Measurements from ENCODE around the gene BTNL9. TPM values are rescaled to one million over a fixed set of nuclear protein-coding genes. Genes with fewer than 3 reads are reported as not detected.
"Not testable (repeated sequence)": the region's sequence is repeated elsewhere in the genome, so short reads cannot be mapped to it uniquely, and the experiment has no call there.

The BTNL9 gene
- total RNA-seq, 6 donors from 2014 or later = 71.8 to 634 (median 147) TPM

DNA sequence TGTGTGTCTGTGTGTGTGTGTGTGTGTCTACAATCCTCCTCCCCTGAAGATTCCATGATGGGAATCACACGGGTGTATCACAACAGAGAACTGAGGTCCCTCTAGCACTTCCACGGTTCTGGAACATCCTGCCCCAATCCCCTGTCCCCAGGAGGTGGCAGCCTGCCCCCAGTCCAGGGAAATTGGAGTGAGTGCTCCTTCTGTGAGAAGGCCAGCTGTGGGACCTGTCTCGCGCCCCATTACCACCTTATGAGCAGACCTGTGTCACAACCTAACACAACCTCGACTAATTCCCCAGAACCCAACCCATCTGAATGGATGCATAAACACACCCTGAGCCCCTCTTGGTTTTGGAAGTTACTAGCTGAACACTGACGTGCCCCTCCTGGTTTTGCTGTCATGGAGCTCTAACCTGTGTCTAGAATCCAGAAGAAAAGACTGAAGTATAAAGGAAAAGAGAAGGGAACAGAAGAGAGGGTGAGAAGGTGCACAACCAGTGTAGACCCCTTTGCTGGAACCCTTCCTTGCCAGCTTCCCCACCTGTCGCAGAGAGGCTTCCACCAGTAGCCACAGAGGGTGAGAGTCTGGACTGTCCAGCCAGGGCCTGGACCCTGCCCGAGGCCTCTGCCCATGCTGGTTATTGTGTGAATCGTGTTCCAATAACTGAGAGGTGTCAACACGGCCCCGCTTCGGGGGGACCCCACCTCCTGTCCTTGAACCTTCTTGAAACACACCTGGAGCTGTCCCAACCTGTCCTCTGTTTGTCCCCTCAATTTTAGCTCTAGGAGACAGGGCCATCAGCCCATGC lies 3.4 kb downstream of the BTNL9 start:
- Histone ChIP-seq H3K4me3 (peak overlapping the region in 2 of 4 donors; percentile 34 to 47), H3K9me3 (no peaks in the 10 kb centered on the region), H3K4me1 (peaks cover 3 to 18% (median 6%) of the 10 kb centered on the region in 4 donors), H3K36me3 (peaks cover 0 to 14% (median 1%) of the 10 kb centered on the region in 4 donors), H3K27ac (peak overlapping the region; percentile 80 to 93 (median 86)), H3K27me3 (no peaks in the 10 kb centered on the region)
- TF ChIP-seq, protein P1, sequence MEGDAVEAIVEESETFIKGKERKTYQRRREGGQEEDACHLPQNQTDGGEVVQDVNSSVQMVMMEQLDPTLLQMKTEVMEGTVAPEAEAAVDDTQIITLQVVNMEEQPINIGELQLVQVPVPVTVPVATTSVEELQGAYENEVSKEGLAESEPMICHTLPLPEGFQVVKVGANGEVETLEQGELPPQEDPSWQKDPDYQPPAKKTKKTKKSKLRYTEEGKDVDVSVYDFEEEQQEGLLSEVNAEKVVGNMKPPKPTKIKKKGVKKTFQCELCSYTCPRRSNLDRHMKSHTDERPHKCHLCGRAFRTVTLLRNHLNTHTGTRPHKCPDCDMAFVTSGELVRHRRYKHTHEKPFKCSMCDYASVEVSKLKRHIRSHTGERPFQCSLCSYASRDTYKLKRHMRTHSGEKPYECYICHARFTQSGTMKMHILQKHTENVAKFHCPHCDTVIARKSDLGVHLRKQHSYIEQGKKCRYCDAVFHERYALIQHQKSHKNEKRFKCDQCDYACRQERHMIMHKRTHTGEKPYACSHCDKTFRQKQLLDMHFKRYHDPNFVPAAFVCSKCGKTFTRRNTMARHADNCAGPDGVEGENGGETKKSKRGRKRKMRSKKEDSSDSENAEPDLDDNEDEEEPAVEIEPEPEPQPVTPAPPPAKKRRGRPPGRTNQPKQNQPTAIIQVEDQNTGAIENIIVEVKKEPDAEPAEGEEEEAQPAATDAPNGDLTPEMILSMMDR (IDR thresholded peaks at IDR 0.05) = peak in 2 of 6 experiments; percentile 23 to 30
- TF ChIP-seq EP300 (IDR thresholded peaks at IDR 0.05) = no peak
- no peak for DNase-seq
- 69 to 78% methylated on average over 9 to 12 of the region's 12 CpGs for WGBS, 2 donors
- ATAC-seq (ENCODE audit: low FRiP score in 2 of 2) = peak in 1 of 2 donors; percentile 5

DNA sequence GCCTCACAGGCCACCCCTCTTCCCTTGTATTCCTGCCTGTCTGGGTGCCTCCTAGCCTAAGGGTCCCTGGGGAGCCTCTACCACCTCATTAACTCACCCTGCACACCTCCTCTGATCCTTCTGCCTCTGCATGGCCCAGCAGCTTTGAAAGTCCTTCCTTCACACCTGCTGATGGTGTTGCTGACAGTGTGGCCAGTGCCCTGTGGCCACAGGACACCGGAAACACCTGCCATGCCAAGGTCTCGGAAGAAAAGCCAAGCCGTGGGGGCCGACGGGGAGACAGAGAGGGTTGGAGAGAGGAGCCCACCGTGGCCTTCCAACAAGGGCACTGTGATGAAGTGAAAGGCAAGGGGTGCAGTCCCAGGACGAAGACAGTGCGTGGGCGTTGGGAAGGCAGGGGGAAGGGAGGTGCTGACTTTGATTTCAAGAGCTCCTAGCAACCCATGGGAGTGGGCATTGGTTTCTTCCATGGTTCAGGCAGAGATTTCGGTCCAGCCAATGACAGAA lies 4.1 kb downstream of the BTNL9 start:
- peak overlapping the region; percentile 80 to 93 (median 86) for H3K27ac ChIP-seq
- peaks cover 0 to 16% (median 1%) of the 10 kb centered on the region in 4 donors for H3K36me3 ChIP-seq

DNA sequence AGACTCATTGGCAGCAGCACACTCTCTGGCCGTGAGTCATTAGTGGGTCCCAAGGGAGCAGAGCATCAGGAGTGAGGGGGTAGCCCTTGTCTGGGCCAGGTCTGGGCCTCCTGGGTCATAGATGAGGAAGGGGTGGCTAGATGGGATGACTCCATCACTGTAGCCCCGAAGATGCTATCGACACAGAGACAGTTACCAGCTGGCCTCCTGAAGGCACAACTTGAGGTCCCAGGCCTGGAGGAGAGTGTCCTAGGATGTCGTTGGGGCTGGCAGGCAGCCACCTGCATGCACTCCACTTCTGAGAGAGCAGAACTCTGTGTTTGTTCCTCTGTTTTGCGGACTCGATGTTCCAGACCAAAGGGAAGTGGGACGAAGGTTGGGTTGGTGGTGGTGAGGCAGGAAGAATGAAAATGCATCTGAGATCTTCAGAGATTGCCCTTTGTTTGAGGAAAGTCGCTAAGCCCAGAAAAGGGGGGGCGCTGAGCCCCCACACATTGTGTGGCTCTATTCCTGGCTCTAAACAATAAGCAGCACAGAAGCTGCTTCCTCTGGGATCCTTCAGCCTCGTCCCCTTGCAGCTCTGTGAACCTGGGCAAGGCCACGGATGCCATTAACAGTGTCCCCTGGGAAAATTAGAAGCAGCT lies 4.7 kb downstream of the BTNL9 start:
- Histone ChIP-seq H3K27me3 (no peaks in the 10 kb centered on the region), H3K4me3 (peak overlapping the region in 2 of 4 donors; percentile 34 to 47), H3K36me3 (peaks cover 0 to 22% (median 1%) of the 10 kb centered on the region in 4 donors), H3K9me3 (no peaks in the 10 kb centered on the region), H3K27ac (peak overlapping the region; percentile 80 to 93 (median 86)), H3K4me1 (peaks cover 3 to 18% (median 7%) of the 10 kb centered on the region in 4 donors)
- ATAC-seq (ENCODE audit: low FRiP score in 2 of 2) = peak; percentile 26 to 52
- peak in 1 of 2 donors; percentile 49 for DNase-seq
- peak; percentile 76 to 90 for TF ChIP-seq POLR2AphosphoS5 (IDR thresholded peaks at IDR 0.05)
- TF ChIP-seq, protein P1 (IDR thresholded peaks at IDR 0.05) = no peak
- TF ChIP-seq EP300 (IDR thresholded peaks at IDR 0.05) = peak in 3 of 4 donors; percentile 69 to 96 (median 88)
- TF ChIP-seq POLR2A (IDR thresholded peaks at IDR 0.05) = peak in 1 of 4 donors; percentile 47
- 34 to 38% methylated on average over 10 to 11 of the region's 11 CpGs for WGBS, 2 donors

More for the DNA sequence above, 4.1 kb downstream of the BTNL9 start:
- Histone ChIP-seq H3K9me3 (no peaks in the 10 kb centered on the region), H3K4me3 (peak overlapping the region in 2 of 4 donors; percentile 34 to 47), H3K4me1 (peaks cover 3 to 18% (median 7%) of the 10 kb centered on the region in 4 donors), H3K27me3 (no peaks in the 10 kb centered on the region)
- 82 to 89% methylated on average over 10 of the region's 10 CpGs for WGBS, 2 donors
- TF ChIP-seq, protein P1 (IDR thresholded peaks at IDR 0.05) = no peak
- TF ChIP-seq EP300 (IDR thresholded peaks at IDR 0.05) = no peak
- no peak for TF ChIP-seq POLR2AphosphoS5 (IDR thresholded peaks at IDR 0.05)
- no peak for TF ChIP-seq POLR2A (IDR thresholded peaks at IDR 0.05)
- ATAC-seq (ENCODE audit: low FRiP score in 2 of 2) (no peak), DNase-seq (no peak)

DNA sequence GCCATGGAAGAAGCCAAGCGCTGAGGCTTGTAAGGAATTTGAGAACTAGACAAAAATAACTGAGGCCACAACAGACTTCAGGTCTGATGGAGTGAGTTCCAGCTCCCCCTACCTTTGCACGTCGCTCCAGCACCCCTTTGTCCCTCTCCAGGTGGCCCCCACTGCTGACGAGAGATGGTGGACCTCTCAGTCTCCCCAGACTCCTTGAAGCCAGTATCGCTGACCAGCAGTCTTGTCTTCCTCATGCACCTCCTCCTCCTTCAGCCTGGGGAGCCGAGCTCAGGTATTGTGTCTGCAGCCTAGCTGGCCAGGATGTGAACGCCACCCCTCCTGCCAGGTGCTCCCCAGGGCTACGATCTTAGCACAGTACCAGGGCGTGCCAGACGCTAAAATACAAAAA lies 5.2 kb downstream of the BTNL9 start:
- WGBS, 2 donors = 58 to 59% methylated on average over 10 of the region's 10 CpGs
- peak overlapping the region in 2 of 4 donors; percentile 13 to 25 for H3K4me3 ChIP-seq

DNA sequence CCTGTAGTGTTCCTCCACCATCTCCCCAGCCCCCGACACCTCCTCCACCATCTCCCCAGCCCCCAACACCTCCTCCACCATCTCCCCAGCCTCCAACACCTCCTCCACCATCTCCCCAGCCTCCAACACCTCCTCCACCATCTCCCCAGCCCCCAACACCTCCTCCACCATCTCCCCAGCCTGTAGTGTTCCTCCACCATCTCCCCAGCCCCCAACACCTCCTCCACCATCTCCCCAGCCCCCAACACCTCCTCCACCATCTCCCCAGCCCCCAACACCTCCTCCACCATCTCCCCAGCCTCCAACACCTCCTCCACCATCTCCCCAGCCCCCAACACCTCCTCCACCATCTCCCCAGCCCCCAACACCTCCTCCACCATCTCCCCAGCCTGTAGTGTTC lies 5.8 kb downstream of the BTNL9 start:
- not testable (repeated sequence) for DNase-seq; H3K9me3 ChIP-seq; H3K27me3 ChIP-seq; ATAC-seq (ENCODE audit: low FRiP score in 2 of 2); H3K4me3 ChIP-seq
- peaks cover 0 to 32% (median 1%) of the 10 kb centered on the region in 4 donors for H3K36me3 ChIP-seq
- peak overlapping the region; percentile 80 to 85 (median 84) for H3K27ac ChIP-seq
- H3K4me1 ChIP-seq = peaks cover 3 to 18% (median 10%) of the 10 kb centered on the region in 4 donors
- WGBS, 2 donors = 36% methylated on average over 1 of the region's 1 CpG; no CpG with 5 or more reads in 1 of the 2 donors

More for the DNA sequence above, 5.2 kb downstream of the BTNL9 start:
- no peak for TF ChIP-seq EP300 (IDR thresholded peaks at IDR 0.05)
- ATAC-seq (ENCODE audit: low FRiP score in 2 of 2) = no peak
- no peaks in the 10 kb centered on the region for H3K27me3 ChIP-seq
- H3K27ac ChIP-seq = peak overlapping the region; percentile 80 to 85 (median 84)
- peaks cover 0 to 28% (median 1%) of the 10 kb centered on the region in 4 donors for H3K36me3 ChIP-seq
- no peak for DNase-seq
- peaks cover 3 to 18% (median 9%) of the 10 kb centered on the region in 4 donors for H3K4me1 ChIP-seq
- H3K9me3 ChIP-seq = no peaks in the 10 kb centered on the region

All from upper lobe of left lung (tissue), 6 donors.